HG03354 (cell line): ENCODE measurements around the gene TMPRSS9.

ENCODE experiments used
- ATAC-seq: cut with Tn5 transposase; IDR thresholded peaks from one replicate; pipeline ENCODE4 v1.9.1; 2021; ENCODE audit warnings: mild to moderate bottlenecking; ENCODE audit not compliant: unreplicated experiment, poor library complexity, severe bottlenecking

TMPRSS9 gene

DNA sequence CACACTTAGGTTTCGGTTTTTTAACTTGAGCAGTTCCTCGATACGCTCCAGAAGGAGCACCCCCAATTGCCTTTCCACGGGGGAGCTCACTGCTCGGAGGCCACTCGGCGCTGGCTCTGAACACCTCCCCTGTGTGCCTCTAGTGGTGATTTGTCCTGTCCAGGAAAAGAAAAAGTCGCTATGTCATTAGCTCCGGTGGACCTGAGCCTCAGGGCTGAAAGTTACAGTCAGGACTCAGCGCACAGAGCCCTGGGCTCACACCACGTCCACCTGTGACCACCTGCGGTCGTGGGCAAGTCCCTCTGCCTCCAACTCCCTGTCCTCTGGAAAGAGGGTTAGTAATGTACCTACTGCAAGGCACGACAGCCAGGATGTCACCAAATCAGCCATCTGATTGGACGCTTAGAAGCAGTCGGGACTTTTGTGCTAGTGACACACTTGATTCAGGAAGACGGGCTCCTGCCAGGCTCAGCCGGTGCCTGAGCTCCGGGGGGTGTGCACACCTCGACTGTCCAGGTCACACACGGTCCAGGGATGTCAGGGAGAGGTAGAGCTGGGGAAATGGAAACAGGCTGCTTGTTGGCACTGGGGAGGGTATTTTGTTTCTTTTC lies 3.9 kb upstream of the TMPRSS9 start:
- no peak for ATAC-seq

DNA sequence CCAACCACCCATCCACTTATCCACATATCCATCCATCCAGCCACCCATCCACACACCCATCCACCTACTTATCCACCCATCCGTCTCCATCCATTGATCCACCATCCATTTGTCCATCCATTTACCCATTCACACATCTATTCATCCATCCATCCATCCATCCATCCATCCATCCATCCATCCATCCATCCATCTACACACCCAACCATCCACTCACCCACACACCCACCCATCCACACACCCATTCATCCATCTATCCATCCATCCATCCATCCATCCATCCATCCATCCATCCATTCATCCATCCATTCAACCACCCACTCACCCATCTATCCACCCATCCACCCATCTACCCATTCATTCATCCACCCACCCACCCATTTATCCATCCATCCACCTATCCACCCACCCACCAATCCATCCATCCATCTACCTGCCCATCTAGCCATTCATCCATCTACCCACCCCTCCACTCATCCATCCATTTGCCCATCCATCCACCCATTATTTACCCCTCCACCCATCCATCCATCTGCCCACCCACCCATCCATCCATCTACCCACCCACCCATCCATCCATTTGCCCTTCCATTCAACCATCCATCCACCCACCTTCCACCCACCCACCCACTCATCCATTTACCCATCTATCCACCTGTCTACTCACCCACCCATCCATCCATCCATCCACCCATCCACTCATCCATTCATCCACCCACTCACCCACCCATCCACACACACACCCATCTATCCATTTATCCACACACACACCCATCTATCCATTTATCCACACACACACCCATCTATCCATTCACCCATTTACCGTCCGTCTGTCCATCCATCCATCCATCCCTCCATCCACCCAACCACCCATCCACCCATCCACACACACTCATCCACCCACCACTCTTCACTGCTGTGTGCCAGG lies 2.5 kb upstream of the TMPRSS9 start:
- ATAC-seq: no peak

DNA sequence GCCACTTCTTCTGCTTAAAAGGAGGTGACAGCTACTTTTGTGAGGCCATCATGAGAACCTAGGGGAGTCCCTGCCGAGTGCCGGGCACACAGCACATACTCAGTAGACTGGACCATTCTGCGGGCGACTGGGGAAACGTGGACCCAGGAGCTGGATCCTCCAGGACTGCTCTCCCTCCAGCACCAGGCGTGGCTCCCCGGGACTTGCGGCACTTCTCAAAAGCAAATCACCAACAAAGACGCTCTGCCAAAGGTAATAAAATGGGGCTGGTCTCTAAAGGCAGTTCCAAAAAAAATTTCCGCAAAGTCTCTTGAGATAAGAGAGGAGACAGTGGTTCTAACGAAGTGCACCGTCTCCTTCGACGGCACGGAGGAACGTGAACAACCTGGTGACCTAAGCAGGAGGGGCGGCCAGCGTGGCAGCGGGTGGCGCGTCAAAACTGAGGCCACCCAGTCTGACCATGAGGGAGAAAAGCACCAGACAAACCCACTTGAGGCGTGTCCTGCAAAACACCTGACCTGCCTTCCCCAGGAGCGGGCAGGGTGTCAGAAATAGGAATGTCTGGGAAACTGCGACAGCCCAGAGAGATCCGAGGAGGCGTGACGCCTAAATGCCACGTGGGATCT lies 1.4 kb upstream of the TMPRSS9 start:
- ATAC-seq: no peak

DNA sequence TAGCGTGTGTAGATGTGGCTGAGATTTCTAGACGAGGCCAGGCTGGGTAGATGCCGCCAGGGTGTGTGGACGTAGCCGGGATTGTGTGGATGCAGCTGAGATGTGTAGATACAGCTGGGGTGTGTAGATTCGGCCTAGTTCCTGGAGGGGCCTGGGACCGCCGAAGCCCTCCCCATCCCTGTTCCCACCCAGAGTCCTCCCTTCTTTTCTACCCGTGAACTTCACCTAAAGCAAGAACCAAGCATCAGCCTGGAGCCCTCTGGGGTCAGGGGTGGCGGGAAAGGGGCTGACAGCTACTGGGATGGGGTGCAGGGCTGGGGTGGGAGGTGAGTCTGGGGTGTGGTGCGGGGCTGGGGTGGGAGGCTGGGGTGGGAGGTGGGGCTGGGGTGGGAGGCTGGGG lies 768 bp downstream of the TMPRSS9 start:
- ATAC-seq: no peak

DNA sequence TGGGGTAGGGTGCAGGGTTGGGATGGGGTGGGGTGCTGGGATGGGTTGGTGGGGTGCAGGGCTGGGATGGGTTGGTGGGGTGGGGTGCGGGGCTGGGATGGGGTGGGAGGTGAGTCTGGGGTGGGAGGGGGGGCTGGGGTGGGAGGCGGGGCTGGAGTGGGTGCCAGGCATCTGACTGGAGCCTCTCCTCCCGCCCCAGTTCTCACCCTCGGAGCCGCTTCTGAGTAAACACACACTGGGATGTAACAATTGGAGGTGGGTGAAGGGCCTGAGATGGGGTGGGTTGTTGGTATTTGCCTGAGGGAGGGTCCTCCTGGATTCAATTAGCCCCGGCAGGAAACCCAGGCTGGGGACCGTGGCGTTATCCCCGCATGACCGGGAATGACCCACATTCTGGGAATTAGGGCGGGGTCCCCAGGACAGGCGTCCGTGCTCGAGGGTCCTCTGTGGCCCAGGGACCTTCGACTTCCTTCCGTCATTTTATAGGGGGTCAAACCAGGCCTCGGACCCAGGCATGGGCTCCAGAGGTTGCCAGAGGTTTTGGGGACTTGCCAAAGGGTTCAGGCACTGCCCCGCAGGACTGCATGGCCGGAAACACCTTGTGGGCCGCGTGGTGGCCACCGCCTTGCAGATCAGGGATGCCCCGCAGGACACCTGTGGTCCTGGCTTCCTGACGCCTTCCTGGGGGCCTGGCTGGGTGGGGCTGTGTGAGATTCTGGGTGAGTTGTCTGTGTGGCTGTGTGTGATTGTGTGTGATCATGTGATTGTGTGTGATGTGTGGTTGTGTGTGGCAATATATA lies 1.4 kb downstream of the TMPRSS9 start:
- no peak for ATAC-seq

DNA sequence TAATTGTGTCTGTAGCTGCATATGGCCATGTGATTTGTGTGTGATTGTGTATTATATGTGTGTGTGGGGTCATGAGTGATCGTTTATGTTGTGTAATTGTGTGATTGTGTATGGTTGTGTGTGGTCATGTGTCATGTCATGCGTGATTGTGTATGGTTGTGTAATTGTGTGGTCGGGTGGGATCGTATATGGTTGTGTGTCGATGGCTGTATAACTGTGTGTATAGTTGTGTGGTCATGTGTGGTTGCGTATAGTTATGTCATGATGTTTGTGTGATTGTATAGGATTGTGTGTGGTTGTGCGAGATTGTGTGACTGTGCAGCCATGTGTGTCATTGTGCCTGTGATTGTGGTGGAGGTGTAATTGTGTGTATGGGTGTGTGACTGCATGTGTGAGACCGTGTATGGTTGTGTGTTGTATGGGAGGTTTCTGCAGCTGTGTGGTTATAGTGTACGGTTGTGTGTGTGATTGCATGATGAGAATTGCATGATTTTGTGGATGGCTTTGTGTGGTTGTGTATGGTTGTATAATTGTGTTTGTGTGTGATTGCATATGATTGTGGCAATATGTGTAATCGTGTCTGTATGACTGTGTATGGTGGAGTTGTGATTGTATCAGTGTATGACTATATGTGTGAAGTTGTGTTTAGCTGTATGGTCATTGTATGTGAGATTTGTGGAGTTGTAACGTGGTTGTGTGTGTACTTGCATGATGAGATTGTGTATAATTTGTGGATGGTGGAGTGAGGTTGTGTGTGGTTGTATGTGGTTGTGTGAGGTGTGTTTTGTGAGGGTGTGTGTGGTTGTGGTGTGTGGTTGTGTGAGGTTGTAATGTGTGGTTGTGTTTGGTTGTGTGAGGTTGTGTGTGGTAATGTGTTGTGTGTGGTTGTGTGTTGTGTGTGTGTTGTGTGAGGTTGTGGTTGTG lies 2.2 kb downstream of the TMPRSS9 start:
- ATAC-seq: no peak

DNA sequence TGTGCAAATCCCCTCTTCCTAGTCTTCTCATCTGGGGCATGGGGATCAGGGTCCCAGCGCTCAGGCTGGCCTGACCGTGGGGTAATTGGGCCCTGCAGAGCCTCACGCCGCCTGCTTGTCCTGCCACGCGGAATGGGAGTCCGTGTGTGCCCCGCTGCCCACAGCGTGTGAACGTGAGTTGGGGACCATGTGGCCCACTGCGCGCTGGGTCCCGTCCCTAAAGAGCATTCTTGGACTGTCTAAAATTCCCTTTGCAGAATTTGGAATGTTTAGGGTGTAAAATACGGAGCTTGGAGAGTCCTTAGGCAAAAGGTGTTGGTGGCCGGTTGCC lies 2.9 kb downstream of the TMPRSS9 start:
- ATAC-seq: no peak

DNA sequence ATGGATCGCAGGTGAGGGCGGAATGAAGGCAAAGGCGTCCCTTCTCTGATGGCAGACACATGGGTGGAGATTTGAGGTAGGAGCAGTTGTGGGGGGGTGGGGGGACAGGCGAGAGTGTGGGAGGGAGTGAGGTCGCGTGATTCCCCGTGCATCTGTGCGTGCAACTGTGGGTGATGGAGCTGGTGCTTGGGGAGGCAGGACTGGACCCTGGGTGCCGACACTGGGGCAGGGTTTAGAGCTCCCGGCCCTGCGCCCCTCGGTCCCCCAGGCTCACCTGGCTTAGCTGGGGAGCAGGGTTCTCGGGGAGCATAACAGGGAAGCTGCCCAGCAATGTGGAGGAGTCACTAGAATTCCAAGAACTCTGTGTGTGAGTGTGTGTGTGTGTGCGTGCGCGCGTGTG lies 3.4 kb downstream of the TMPRSS9 start:
- no peak for ATAC-seq

DNA sequence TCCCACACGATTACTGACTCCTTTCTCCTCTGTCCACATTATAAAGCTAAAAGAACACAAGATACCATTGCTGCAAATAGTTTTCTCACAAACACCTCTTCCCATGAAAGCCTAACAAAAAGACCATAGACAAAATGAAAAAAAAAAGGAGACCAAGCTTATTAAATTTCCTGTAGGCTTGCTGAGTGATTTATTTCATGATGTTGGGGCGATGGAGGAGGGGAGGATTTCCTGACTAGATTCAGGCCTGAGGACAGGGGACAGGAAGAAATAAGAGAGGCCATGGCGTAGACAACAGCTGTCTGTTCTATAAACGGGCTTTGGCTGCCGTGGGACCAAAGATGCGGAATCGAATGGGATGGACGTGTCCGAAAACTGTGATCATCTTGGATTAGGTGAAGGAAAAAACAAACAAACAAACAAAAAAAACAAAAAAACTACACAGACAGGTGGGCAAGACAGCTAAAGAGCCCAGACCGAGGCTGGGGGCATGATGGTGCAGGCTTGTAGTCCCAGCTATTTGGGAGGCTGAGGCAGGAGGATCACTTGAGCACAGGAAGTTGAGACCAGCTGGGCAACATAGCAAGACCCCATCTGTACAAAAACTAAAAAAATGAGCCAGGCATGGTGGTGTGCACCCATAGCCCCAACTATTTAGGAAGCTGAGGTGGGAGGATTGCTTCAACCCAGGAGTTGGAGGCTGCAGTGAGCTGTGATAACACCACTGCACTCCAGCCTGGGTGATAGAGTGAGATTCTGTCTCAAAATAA lies 5.3 kb downstream of the TMPRSS9 start:
- ATAC-seq: no peak

DNA sequence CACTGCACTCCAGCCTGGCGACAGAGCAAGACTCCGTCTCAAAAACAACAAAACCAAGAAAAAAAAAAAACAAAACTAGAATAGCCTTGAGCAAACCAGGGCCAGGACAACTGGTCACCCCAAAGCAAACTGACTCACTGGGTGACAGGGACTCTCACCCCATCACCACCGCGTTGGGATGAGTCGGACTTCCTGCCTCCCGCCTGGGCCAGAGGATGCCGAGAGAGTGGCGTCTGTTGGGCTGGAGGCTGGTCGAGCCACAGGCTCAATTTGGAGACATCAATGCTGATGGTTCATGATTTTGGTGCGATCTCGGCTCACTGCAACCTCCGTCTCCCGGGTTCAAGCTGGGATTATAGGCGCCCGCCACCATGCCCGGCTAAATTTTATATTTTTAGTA lies 11.6 kb downstream of the TMPRSS9 start:
- no peak for ATAC-seq

DNA sequence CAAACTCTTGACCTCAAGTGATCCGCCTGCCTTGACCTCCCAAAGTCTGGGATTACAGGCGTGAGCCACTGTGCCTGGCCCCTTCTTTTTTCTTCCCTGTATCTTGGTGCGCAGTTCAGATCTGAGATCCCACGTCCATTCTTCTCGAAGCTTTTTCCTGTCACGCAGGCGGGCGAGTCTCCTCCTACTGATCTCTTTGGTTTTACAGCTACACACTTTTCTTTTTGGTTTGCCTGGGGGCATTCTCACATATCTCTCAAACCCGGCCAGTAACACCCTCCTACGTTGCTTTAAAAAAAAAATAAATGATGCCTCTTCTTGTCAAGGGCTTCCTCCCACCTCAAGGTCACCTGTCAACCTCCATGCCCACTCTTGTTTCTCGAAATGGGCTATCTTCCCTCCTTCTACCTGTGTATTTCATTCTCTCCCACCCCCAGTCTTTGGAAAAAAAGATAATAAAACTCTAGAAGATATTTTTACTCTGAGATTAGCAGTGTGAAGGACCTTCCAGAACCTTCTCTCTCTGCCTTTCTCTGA lies 12.1 kb downstream of the TMPRSS9 start:
- ATAC-seq: no peak

DNA sequence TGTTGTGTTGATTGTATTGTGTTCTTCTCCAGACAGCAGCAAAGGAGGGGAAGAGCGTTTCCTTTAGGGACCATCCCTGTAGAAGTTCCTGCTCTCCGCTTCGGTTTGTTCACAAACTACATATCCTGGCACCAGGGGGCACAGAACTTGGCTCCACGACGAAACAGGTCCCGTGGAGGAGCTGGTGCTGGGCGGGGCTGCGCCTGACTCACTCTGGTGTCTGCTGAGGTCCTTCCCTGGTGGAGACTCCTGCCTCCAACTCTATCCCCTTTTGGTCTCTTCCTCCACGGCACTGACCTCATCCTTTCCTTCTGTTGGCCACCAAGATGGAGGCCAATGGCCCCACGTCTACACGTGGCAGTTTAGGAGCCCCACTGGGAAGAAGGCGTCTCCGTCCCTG lies 14.7 kb downstream of the TMPRSS9 start:
- ATAC-seq: no peak

DNA sequence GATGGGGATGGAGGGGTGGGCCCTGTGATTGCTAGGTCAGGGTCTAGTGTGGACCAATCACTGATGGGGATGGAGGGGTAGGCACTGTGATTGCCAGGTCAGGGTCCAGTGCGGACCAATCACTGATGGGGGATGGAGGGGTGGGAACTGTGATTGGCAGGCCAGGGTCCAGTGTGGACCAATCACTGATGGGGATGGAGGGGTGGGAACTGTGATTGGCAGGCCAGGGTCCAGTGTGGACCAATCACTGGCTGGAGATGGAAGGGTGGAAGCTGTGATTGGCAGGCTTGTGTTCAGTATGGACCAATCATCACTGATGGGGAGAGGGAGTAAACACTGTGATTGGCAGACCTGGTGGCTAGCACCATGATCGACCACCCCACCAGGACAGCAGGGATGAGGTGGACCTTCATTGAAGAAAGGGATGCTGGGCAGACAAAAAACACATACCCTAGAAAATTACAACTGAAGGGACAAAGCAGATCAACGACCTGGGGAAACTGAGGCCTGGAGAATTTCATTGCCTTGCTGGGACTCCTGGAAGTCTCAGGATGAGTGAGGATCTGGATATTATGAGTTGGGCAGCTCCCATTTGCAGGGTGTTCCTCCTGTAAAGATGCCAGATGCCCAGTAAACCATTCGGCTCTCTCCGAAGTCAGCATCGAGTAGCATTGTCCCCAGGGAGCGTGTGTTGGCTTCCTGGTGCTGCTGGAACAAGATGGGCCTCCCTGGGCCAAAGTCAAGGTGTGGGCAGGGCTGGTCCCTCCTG lies 15.5 kb downstream of the TMPRSS9 start:
- ATAC-seq: no peak

DNA sequence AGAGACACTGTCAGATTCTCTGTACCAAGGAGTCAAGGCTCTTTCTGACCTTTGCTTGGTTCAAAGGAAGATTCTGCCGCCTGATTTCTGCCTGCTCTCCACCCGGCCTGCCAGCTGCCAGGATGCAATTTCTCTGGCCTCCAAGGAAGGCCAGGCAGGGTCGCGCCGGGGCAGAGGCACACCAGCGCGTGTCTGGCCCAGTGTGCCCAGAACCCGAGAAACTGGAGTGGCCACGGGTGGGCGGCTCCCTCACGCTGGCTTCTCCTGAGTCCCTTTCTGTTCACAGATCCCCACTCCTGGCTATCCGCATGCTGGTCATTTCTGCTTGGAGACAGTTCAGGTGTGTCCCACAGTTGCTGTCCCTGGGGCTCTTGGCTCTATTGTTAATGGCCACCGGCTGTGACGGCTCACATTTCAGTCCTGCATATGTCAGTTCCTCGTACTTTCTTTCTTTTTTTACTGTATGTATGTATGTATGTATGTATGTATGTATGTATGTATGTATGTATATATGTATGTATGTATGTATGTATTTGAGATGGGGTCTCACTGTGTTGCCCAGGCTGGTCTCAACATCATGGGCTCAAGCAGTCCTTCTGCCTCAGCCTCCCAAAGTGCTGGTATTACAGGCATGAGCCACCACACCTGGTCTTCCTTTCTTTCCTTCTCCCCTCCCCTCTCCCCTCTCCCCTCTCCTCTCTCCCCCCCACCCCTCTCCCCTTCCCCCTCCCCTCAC lies 16.9 kb downstream of the TMPRSS9 start:
- no peak for ATAC-seq

DNA sequence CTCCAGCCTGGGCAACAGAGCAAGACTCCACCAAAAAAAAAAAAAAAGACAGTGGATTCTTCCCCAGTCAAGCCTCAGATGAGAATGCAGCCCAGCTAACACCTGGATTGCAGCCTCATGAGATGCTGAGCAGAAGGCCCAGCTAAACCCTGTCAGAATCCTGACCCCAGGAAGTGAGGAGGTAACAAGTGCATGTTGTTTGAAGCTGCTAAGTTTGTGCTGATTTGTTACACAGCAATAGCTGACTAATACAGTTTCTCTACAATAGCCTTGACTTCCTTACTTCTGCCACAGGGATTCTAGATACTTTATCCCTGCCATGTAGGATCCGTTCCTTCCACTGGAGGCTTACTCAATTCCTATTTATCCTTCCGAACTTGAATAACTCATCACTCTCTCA lies 20.5 kb downstream of the TMPRSS9 start:
- ATAC-seq: no peak

DNA sequence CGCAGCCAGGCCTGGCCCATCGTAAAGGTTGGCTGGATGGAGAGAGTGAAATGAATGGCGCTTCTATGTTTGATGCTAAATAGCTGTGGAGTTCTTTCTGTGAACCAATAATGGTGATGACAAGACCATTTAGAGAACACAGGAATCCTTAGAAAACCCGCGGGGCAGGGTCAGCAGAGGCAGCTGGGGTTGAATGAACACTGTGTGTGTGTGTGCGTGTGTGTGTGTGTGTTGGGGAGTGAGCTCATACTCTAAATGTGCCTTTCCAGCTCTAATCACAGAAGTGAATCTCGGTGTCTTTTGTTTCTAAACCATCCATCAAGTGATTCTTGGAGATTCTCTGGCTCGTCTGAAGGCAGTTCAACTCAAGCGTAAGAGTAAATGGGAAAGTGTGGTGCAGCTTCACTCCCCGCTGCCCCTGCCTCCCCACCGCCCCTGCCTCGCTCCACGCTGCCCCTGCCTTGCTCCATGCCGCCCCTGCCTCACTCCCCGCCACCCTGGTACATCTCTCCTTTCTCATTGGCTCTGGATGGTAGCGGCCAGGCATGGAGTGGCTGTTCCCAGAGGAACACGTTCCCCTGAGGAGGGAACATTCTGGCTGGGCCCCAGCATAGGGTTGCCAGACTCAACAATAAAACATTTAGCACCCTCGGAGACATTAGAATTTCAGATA lies 21.2 kb downstream of the TMPRSS9 start:
- ATAC-seq: no peak
